SK-N-SH (cell line): ENCODE data around the gene CYSLTR2. TPM values are rescaled to one million over a fixed set of nuclear protein-coding genes. Genes with fewer than 3 reads are reported as not detected.

Experiments
- CTCF ChIA-PET: fragments of 300-600, 350-600 bp; formaldehyde crosslinking; extraction: SDS; loops from one replicate; lab custom pipeline; 2021; lab: Yijun Ruan, JAX
- POLR2A ChIA-PET: fragments of 350-600 bp; sonication (Branson Sonifier 250); formaldehyde crosslinking; extraction: SDS; loops from one replicate; lab custom pipeline; 2020; ENCODE audit warnings: antibody characterized with exemption, inconsistent platforms; lab: Yijun Ruan, JAX
- DNase-seq: peaks from one replicate; pipeline ENCODE4 v3.0.0; 2012
- H2AFZ ChIP-seq: fragments of 200-600 bp; sonication (generic); 2 replicates; pipeline ENCODE4 v1.8.1; 2016; ENCODE audit warnings: antibody characterized with exemption, mild to moderate bottlenecking, low read depth
- H3F3A ChIP-seq: fragments of 200-600 bp; sonication (generic); replicated peaks from 2 replicates; pipeline ENCODE3; 2016; ENCODE audit warnings: antibody characterized with exemption, mild to moderate bottlenecking; ENCODE audit not compliant: insufficient read depth
- H3K27ac ChIP-seq, 2 experiments: fragments of 200-500 bp in 1 of 2; fragments of 200-600 bp in 1 of 2; sonication (Bioruptor generic) in 1 of 2; sonication (generic), shearing (Covaris generic) in 1 of 2; 2 replicates each; pipeline versions ENCODE4 v1.5.1 to v1.6.1; 2014 to 2016; ENCODE audit warnings: low read depth in 2 of 2, inconsistent platforms in 1 of 2, low read length in 1 of 2, mild to moderate bottlenecking in 1 of 2, mixed read lengths in 1 of 2
- H3K27me3 ChIP-seq: fragments of 200-600 bp; sonication (generic), shearing (Covaris generic); 2 replicates; pipeline ENCODE4 v1.6.1; 2016; ENCODE audit warnings: mixed run types; ENCODE audit not compliant: insufficient read depth
- H3K36me3 ChIP-seq, 2 experiments: fragments of 200-500 bp in 1 of 2; fragments of 200-600 bp in 1 of 2; sonication (Bioruptor generic) in 1 of 2; sonication (generic) in 1 of 2; replicated peaks in 1 of 2; 2 replicates each; pipeline versions ENCODE3 to v1.5.1; 2014 to 2016; ENCODE audit warnings: low read length in 1 of 2, mild to moderate bottlenecking in 1 of 2; ENCODE audit not compliant: insufficient read depth in 2 of 2, control insufficient read depth in 1 of 2
- H3K4me1 ChIP-seq, 2 experiments: fragments of 200-500 bp in 1 of 2; fragments of 200-600 bp in 1 of 2; sonication (Bioruptor generic) in 1 of 2; sonication (generic), shearing (Covaris generic) in 1 of 2; 2 replicates each; pipeline versions ENCODE4 v1.5.1 to v1.6.1; 2014 to 2016; ENCODE audit warnings: low read depth in 1 of 2, low read length in 1 of 2, mixed run types in 1 of 2; ENCODE audit not compliant: insufficient read depth in 2 of 2, control insufficient read depth in 1 of 2
- H3K4me2 ChIP-seq: fragments of 200-600 bp; sonication (generic), shearing (Covaris generic); 2 replicates; pipeline ENCODE4 v1.6.1; 2017; ENCODE audit warnings: mixed run types
- H3K4me3 ChIP-seq, 2 experiments: fragments of 200-500 bp in 1 of 2; fragments of 200-600 bp in 1 of 2; sonication (Bioruptor generic) in 1 of 2; sonication (generic), shearing (Covaris generic) in 1 of 2; 2 replicates each; pipeline versions ENCODE4 v1.5.1 to v1.8.1; 2014 to 2016; ENCODE audit warnings: low read depth in 2 of 2, inconsistent platforms in 1 of 2, low read length in 1 of 2, mild to moderate bottlenecking in 1 of 2, mixed read lengths in 1 of 2, moderate library complexity in 1 of 2
- H3K79me2 ChIP-seq: fragments of 200-600 bp; sonication (generic); 2 replicates; pipeline ENCODE4 v1.8.1; 2017; ENCODE audit warnings: mild to moderate bottlenecking; ENCODE audit not compliant: insufficient read depth
- H3K9ac ChIP-seq: fragments of 200-600 bp; sonication (generic); 2 replicates; pipeline ENCODE4 v1.6.1; 2017; ENCODE audit warnings: mixed run types
- H3K9me2 ChIP-seq: fragments of 200-600 bp; sonication (generic); 2 replicates; pipeline ENCODE4 v1.6.1; 2017; ENCODE audit warnings: mixed run types
- H3K9me3 ChIP-seq: fragments of 200-600 bp; sonication (generic); 2 replicates; pipeline ENCODE4 v1.6.1; 2017; ENCODE audit warnings: mixed run types, mild to moderate bottlenecking, moderate library complexity
- H4K20me1 ChIP-seq: fragments of 200-600 bp; sonication (generic); 2 replicates; pipeline ENCODE4 v1.6.1; 2017; ENCODE audit warnings: mild to moderate bottlenecking, mixed run types; ENCODE audit not compliant: insufficient read depth
- CHD2 ChIP-seq: fragments of 150-350 bp; IDR thresholded peaks from 2 replicates; pipeline ENCODE4 v1.6.1; 2018; ENCODE audit warnings: low read length; ENCODE audit not compliant: partially characterized antibody
- ELF1 ChIP-seq: IDR thresholded peaks from 2 replicates; pipeline ENCODE4 v1.4.0; 2012
- EP300 ChIP-seq, 2 experiments: IDR thresholded peaks; 2 replicates each; pipeline versions ENCODE4 v1.4.0 to v1.6.1; 2012; ENCODE audit warnings: borderline replicate concordance in 1 of 2, low read depth in 1 of 2, low read length in 1 of 2
- FOXJ3 ChIP-seq: sonication (generic); formaldehyde crosslinking; IDR thresholded peaks from 2 replicates; pipeline ENCODE4 v1.5.1; 2020; ENCODE audit warnings: mild to moderate bottlenecking, missing genetic modification reagents
- FOXM1 ChIP-seq: IDR thresholded peaks from 2 replicates; pipeline ENCODE4 v1.4.0; 2012; ENCODE audit warnings: low read depth, mild to moderate bottlenecking
- GABPA ChIP-seq: IDR thresholded peaks from 2 replicates; pipeline ENCODE4 v1.4.0; 2012; ENCODE audit warnings: low read depth, mild to moderate bottlenecking
- GATA2 ChIP-seq: sonication (generic); formaldehyde crosslinking; IDR thresholded peaks from 2 replicates; pipeline ENCODE4 v1.5.0; 2020; ENCODE audit warnings: mild to moderate bottlenecking, missing genetic modification reagents
- JUND ChIP-seq: IDR thresholded peaks from 2 replicates; pipeline ENCODE4 v1.4.0; 2012
- MEF2A ChIP-seq: IDR thresholded peaks from 2 replicates; pipeline ENCODE4 v1.4.0; 2012; ENCODE audit warnings: low read depth, borderline replicate concordance
- MXI1 ChIP-seq: IDR thresholded peaks from 2 replicates; pipeline ENCODE4 v1.6.1; 2012; ENCODE audit warnings: mild to moderate bottlenecking, low read depth, low read length, improper control_type of control experiment
- NFIC ChIP-seq: IDR thresholded peaks from 2 replicates; pipeline ENCODE4 v1.4.0; 2012; ENCODE audit warnings: borderline replicate concordance
- NRF1 ChIP-seq: IDR thresholded peaks from 2 replicates; pipeline ENCODE4 v1.6.1; 2012; ENCODE audit warnings: low read depth, mild to moderate bottlenecking, low read length
- POLR2AphosphoS5 ChIP-seq: IDR thresholded peaks from 2 replicates; pipeline ENCODE4 v1.6.1; 2012; ENCODE audit warnings: low read depth, low read length
- RAD21 ChIP-seq: IDR thresholded peaks from 2 replicates; pipeline ENCODE4 v1.6.1; 2012; ENCODE audit warnings: mild to moderate bottlenecking, low read length
- RCOR1 ChIP-seq: fragments of 150-350 bp; IDR thresholded peaks from 2 replicates; pipeline ENCODE4 v1.6.1; 2017; ENCODE audit warnings: antibody characterized with exemption, low read length
- RFX5 ChIP-seq: IDR thresholded peaks from 2 replicates; pipeline ENCODE4 v1.6.1; 2012; ENCODE audit warnings: mild to moderate bottlenecking, improper control_type of control experiment, low read length
- SIN3A ChIP-seq: IDR thresholded peaks from 2 replicates; pipeline ENCODE4 v1.6.1; 2012; ENCODE audit warnings: low read depth, mild to moderate bottlenecking, low read length, moderate library complexity, borderline replicate concordance
- SMC3 ChIP-seq: IDR thresholded peaks from 2 replicates; pipeline ENCODE4 v1.6.1; 2012; ENCODE audit warnings: low read depth, low read length, improper control_type of control experiment
- TCF12 ChIP-seq: IDR thresholded peaks from 2 replicates; pipeline ENCODE4 v1.4.0; 2012
- YY1 ChIP-seq: IDR thresholded peaks from 2 replicates; pipeline ENCODE4 v1.4.0; 2012; ENCODE audit warnings: low read depth, mild to moderate bottlenecking
- WGBS: methylation state at CpG from one replicate; pipeline ENCODE4 v1.1.6; 2017; ENCODE audit warnings: low lambda C conversion rate; 5-methylcytosine and 5-hydroxymethylcytosine counted together
- polyA plus RNA-seq, 3 experiments: library from polyadenylated mRNA; depleted of rRNA; stranded (reverse); fragments of >200 nt; gene quantifications; 2 replicates each; pipeline ENCODE4 v1.2.3, GENCODE V29; 2012
- TF ChIP-seq, protein P1 (sequence below): IDR thresholded peaks from 2 replicates; pipeline ENCODE4 v1.6.1; 2012; ENCODE audit warnings: mild to moderate bottlenecking, low read depth, low read length, moderate library complexity
- TF ChIP-seq, protein P2 (sequence below): fragments of 150-350 bp; IDR thresholded peaks from 2 replicates; pipeline ENCODE4 v1.6.1; 2016; ENCODE audit warnings: mild to moderate bottlenecking, low read depth, low read length
- TF ChIP-seq, protein P3 (sequence below): fragments of 150-350 bp; IDR thresholded peaks from 2 replicates; pipeline ENCODE4 v1.6.1; 2017; ENCODE audit warnings: antibody characterized with exemption, low read length, low read depth, borderline replicate concordance

CYSLTR2 gene
- polyA plus RNA-seq, 1 of the 3 experiments (the other 2 are of a cell fraction), result 0.12 TPM

DNA sequence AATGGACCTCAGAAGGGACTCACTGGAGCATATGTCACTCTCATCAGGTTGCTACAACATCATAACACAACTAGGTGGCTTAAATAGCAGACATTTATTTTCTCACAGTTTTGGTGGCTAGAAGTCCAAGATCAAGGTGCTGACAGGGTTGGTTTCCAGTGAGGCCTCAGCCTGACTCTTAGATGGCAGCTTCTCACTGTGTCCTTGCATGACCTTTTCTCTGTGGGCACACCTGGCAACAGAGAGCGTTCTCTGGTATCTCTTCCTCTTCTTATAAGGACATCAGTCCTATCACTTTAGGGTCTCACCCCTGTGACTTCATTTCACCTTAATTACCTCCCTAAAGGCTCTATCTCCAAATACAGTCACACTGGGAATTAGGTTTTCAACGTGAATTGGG is 74.5 kb downstream of the CYSLTR2 start:
- Histone ChIP-seq H3K4me2 (no peak overlapping the region), H2AFZ (no peak overlapping the region), H3K9me2 (no peaks in the 10 kb centered on the region), H3K36me3 (no peaks in the 10 kb centered on the region), H3K9me3 (no peaks in the 10 kb centered on the region), H3K4me1 (no peaks in the 10 kb centered on the region; a peak in 1 of 4 replicates), H3K79me2 (no peaks in the 10 kb centered on the region), H3K27ac (no peak overlapping the region)
- TF ChIP-seq NRF1, result no peak
- TF ChIP-seq RFX5, result no peak
- TF ChIP-seq YY1, result no peak
- TF ChIP-seq, protein P1, sequence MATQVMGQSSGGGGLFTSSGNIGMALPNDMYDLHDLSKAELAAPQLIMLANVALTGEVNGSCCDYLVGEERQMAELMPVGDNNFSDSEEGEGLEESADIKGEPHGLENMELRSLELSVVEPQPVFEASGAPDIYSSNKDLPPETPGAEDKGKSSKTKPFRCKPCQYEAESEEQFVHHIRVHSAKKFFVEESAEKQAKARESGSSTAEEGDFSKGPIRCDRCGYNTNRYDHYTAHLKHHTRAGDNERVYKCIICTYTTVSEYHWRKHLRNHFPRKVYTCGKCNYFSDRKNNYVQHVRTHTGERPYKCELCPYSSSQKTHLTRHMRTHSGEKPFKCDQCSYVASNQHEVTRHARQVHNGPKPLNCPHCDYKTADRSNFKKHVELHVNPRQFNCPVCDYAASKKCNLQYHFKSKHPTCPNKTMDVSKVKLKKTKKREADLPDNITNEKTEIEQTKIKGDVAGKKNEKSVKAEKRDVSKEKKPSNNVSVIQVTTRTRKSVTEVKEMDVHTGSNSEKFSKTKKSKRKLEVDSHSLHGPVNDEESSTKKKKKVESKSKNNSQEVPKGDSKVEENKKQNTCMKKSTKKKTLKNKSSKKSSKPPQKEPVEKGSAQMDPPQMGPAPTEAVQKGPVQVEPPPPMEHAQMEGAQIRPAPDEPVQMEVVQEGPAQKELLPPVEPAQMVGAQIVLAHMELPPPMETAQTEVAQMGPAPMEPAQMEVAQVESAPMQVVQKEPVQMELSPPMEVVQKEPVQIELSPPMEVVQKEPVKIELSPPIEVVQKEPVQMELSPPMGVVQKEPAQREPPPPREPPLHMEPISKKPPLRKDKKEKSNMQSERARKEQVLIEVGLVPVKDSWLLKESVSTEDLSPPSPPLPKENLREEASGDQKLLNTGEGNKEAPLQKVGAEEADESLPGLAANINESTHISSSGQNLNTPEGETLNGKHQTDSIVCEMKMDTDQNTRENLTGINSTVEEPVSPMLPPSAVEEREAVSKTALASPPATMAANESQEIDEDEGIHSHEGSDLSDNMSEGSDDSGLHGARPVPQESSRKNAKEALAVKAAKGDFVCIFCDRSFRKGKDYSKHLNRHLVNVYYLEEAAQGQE, result no peak
- no peak for TF ChIP-seq GABPA
- TF ChIP-seq SIN3A, result no peak
- TF ChIP-seq ELF1, result no peak
- TF ChIP-seq EP300 (IDR thresholded peaks at IDR 0.05; ENCODE audit: borderline replicate concordance in 1 of 2, low read depth in 1 of 2, low read length in 1 of 2), result no peak
- no peak for TF ChIP-seq RCOR1
- TF ChIP-seq TCF12, result no peak
- no peak for TF ChIP-seq CHD2
- no peak for TF ChIP-seq NFIC
- TF ChIP-seq MXI1, result no peak
- no peak for TF ChIP-seq MEF2A
- TF ChIP-seq, all 33 proteins: peak for 0
- ChIA-PET CTCF (no interaction called here), POLR2A (no interaction called here)
- Histone ChIP-seq H4K20me1 (no peaks in the 10 kb centered on the region), H3K27me3 (no peaks in the 10 kb centered on the region), H3K4me3 (no peak overlapping the region), H3F3A (no peaks in the 10 kb centered on the region), H3K9ac (no peak overlapping the region)
- DNase-seq, result no peak
- WGBS, result 42% methylated on average over 2 of the region's 2 CpGs

DNA sequence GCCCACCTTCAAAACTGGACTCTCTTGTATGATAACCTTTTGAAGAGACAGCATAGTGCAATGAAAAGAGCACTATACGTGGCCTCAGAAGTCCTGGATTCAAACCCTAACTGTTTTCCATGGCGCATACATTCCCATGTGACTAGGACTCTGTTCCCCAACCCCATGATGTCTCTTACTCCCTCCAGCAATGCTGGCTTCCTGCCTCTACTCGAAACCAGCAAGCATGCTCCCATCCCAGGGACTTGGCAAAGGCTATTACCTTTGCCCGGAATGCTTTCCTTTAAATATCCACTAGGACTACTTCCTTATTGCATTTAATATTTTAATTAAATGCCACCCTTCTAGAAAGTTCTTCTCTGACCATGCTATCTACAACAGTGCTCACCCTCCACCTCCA is 75.1 kb downstream of the CYSLTR2 start:
- H3K9ac ChIP-seq, result no peak overlapping the region
- no peak overlapping the region for H2AFZ ChIP-seq
- H3K4me2 ChIP-seq, result no peak overlapping the region
- WGBS, result 72% methylated on average over 4 of the region's 4 CpGs
- H3K9me2 ChIP-seq, result no peaks in the 10 kb centered on the region
- ChIA-PET POLR2A (no interaction called here), CTCF (no interaction called here)
- H3K4me1 ChIP-seq, result no peaks in the 10 kb centered on the region; a peak in 1 of 4 replicates
- no peaks in the 10 kb centered on the region for H3K27me3 ChIP-seq
- H4K20me1 ChIP-seq, result no peaks in the 10 kb centered on the region
- no peaks in the 10 kb centered on the region for H3K36me3 ChIP-seq
- H3K9me3 ChIP-seq, result no peaks in the 10 kb centered on the region
- no peak overlapping the region for H3K4me3 ChIP-seq
- H3K79me2 ChIP-seq, result no peaks in the 10 kb centered on the region
- DNase-seq, result no peak
- H3F3A ChIP-seq, result no peaks in the 10 kb centered on the region
- H3K27ac ChIP-seq, result no peak overlapping the region
- no peak for TF ChIP-seq GATA2 (CRISPR knock-in tag)
- no peak for TF ChIP-seq NFIC
- no peak for TF ChIP-seq SIN3A
- TF ChIP-seq CHD2, result no peak
- TF ChIP-seq JUND, result no peak
- TF ChIP-seq FOXJ3 (CRISPR knock-in tag), result no peak
- TF ChIP-seq, protein P2, sequence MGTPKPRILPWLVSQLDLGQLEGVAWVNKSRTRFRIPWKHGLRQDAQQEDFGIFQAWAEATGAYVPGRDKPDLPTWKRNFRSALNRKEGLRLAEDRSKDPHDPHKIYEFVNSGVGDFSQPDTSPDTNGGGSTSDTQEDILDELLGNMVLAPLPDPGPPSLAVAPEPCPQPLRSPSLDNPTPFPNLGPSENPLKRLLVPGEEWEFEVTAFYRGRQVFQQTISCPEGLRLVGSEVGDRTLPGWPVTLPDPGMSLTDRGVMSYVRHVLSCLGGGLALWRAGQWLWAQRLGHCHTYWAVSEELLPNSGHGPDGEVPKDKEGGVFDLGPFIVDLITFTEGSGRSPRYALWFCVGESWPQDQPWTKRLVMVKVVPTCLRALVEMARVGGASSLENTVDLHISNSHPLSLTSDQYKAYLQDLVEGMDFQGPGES, result no peak
- no peak for TF ChIP-seq POLR2AphosphoS5
- no peak for TF ChIP-seq SMC3
- TF ChIP-seq, protein P3, sequence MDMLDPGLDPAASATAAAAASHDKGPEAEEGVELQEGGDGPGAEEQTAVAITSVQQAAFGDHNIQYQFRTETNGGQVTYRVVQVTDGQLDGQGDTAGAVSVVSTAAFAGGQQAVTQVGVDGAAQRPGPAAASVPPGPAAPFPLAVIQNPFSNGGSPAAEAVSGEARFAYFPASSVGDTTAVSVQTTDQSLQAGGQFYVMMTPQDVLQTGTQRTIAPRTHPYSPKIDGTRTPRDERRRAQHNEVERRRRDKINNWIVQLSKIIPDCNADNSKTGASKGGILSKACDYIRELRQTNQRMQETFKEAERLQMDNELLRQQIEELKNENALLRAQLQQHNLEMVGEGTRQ, result no peak
- no peak for TF ChIP-seq RAD21
- no peak for TF ChIP-seq FOXM1
- TF ChIP-seq MEF2A, result no peak
- TF ChIP-seq MXI1, result no peak
